RWPE2 (cell line): ENCODE measurements around the gene PMFBP1.
A peak's percentile ranks its signal among the peaks of the same experiment; 100 is the strongest.

Experiments used
- ATAC-seq: fragments of 200-7000 bp; cut with Tn5 transposase; 3 replicates; pipeline ENCODE4 v1.9.1; 2021; ENCODE audit warnings: low read depth
- DNase-seq: peaks from one replicate; pipeline ENCODE4 v3.0.0-alpha.2; 2020; ENCODE audit warnings: low spot score
- H3K27ac ChIP-seq: fragments of 450-650 bp; 2 replicates; pipeline ENCODE4 v1.5.1; 2017; ENCODE audit warnings: mild to moderate bottlenecking; ENCODE audit not compliant: poor library complexity, severe bottlenecking
- H3K27me3 ChIP-seq: fragments of 250-450 bp; sonication (Bioruptor Pico); 2 replicates; pipeline ENCODE4 v1.5.1; 2021; ENCODE audit warnings: mild to moderate bottlenecking, moderate library complexity; ENCODE audit not compliant: insufficient read depth, poor library complexity, severe bottlenecking
- H3K36me3 ChIP-seq: fragments of 250-450 bp; sonication (Bioruptor Pico); 2 replicates; pipeline ENCODE4 v1.5.1; 2020; ENCODE audit warnings: low read depth, mild to moderate bottlenecking, moderate library complexity
- H3K4me1 ChIP-seq: fragments of 250-450 bp; sonication (Bioruptor Pico); 2 replicates; pipeline ENCODE4 v1.5.1; 2021; ENCODE audit warnings: mild to moderate bottlenecking, moderate library complexity; ENCODE audit not compliant: insufficient read depth, poor library complexity, severe bottlenecking
- H3K4me3 ChIP-seq: fragments of 250-450 bp; sonication (Bioruptor Pico); 2 replicates; pipeline ENCODE4 v1.5.1; 2021; ENCODE audit warnings: mild to moderate bottlenecking, moderate library complexity; ENCODE audit not compliant: severe bottlenecking
- H3K9me3 ChIP-seq: fragments of 250-450 bp; sonication (Bioruptor Pico); 2 replicates; pipeline ENCODE4 v1.5.1; 2021; ENCODE audit warnings: mild to moderate bottlenecking, moderate library complexity; ENCODE audit not compliant: severe bottlenecking
- CTCF ChIP-seq: fragments of 450-650 bp; IDR thresholded peaks from one replicate; pipeline ENCODE4 v1.5.1; 2017; ENCODE audit warnings: mild to moderate bottlenecking, moderate library complexity; ENCODE audit not compliant: poor library complexity, severe bottlenecking

Gene PMFBP1

GRCh38 chr16:72189865-72190371 lies 18.0 kb upstream of the PMFBP1 start:
- H3K27me3 ChIP-seq, result no peaks in the 10 kb centered on the region
- no peak overlapping the region for H3K27ac ChIP-seq
- H3K4me3 ChIP-seq, result no peak overlapping the region
- ATAC-seq (peak; percentile 91), DNase-seq (no peak)
- no peaks in the 10 kb centered on the region for H3K36me3 ChIP-seq
- H3K9me3 ChIP-seq, result no peaks in the 10 kb centered on the region
- H3K4me1 ChIP-seq, result peaks cover 6% of the 10 kb centered on the region
- no peak for TF ChIP-seq CTCF

- Histone ChIP-seq H3K27ac (no peak overlapping the region), H3K9me3 (no peaks in the 10 kb centered on the region), H3K27me3 (no peaks in the 10 kb centered on the region), H3K4me1 (peaks cover 6% of the 10 kb centered on the region), H3K4me3 (no peak overlapping the region), H3K36me3 (no peaks in the 10 kb centered on the region)
- DNase-seq, result no peak
- TF ChIP-seq CTCF, result no peak
- no peak for ATAC-seq
Measured at GRCh38 chr16:72188541-72188940, 16.6 kb upstream of the PMFBP1 start.

- no peaks in the 10 kb centered on the region for H3K27me3 ChIP-seq
- no peaks in the 10 kb centered on the region for H3K36me3 ChIP-seq
- no peak for TF ChIP-seq CTCF
- H3K4me1 ChIP-seq, result peaks cover 6% of the 10 kb centered on the region
- no peak for DNase-seq
- no peak for ATAC-seq
- no peaks in the 10 kb centered on the region for H3K9me3 ChIP-seq
- no peak overlapping the region for H3K27ac ChIP-seq
- H3K4me3 ChIP-seq, result no peak overlapping the region
Measured at GRCh38 chr16:72187551-72187950, 15.6 kb upstream of the PMFBP1 start.

GRCh38 chr16:72182976-72183375 lies 11.0 kb upstream of the PMFBP1 start:
- H3K4me1 ChIP-seq, result no peaks in the 10 kb centered on the region
- no peaks in the 10 kb centered on the region for H3K27me3 ChIP-seq
- no peak for DNase-seq
- H3K4me3 ChIP-seq, result no peak overlapping the region
- no peak for ATAC-seq
- no peaks in the 10 kb centered on the region for H3K9me3 ChIP-seq
- no peak overlapping the region for H3K27ac ChIP-seq
- H3K36me3 ChIP-seq, result no peaks in the 10 kb centered on the region
- TF ChIP-seq CTCF, result no peak

- no peak for DNase-seq
- no peaks in the 10 kb centered on the region for H3K9me3 ChIP-seq
- H3K4me1 ChIP-seq, result no peaks in the 10 kb centered on the region
- ATAC-seq, result no peak
- no peak for TF ChIP-seq CTCF
- no peak overlapping the region for H3K4me3 ChIP-seq
- no peaks in the 10 kb centered on the region for H3K36me3 ChIP-seq
- H3K27me3 ChIP-seq, result no peaks in the 10 kb centered on the region
- no peak overlapping the region for H3K27ac ChIP-seq
Measured at GRCh38 chr16:72179204-72179970, 7.4 kb upstream of the PMFBP1 start.
